MCF 10A (cell line): Measurements from ENCODE around the gene GTF2IRD1. TPM values are rescaled to one million over a fixed set of nuclear protein-coding genes. Genes with fewer than 3 reads are reported as not detected.

Source experiments
- BruUV-seq: library from RNA; stranded (reverse); fragments of 400-500 nt; replicated peaks from 2 replicates; lab custom pipeline; 2021; lab: Mats Ljungman, UMichigan
- CTCF ChIA-PET: fragments of 300-600 bp; sonication (Branson Sonifier 250); formaldehyde crosslinking; extraction: SDS; loops from one replicate; lab custom pipeline; 2021; ENCODE audit warnings: antibody characterized with exemption, inconsistent platforms; lab: Yijun Ruan, JAX
- POLR2A ChIA-PET: fragments of 300-600, 350-650 bp; sonication (Branson Sonifier 250); formaldehyde crosslinking; extraction: SDS; loops from one replicate; lab custom pipeline; 2020; ENCODE audit warnings: antibody characterized with exemption, inconsistent platforms; lab: Yijun Ruan, JAX
- DNase-seq: peaks from one replicate; pipeline ENCODE4 v3.0.0-alpha.2; 2018; ENCODE audit not compliant: unreplicated experiment
- H3K27ac Mint-ChIP-seq: one replicate; pipeline ENCODE4 v1.8.0; 2022; ENCODE audit warnings: mild to moderate bottlenecking, low read depth, mixed read lengths; ENCODE audit not compliant: unreplicated experiment
- H3K27me3 Mint-ChIP-seq: one replicate; pipeline ENCODE4 v1.8.0; 2022; ENCODE audit warnings: mixed read lengths; ENCODE audit not compliant: insufficient read depth, unreplicated experiment
- H3K36me3 Mint-ChIP-seq: one replicate; pipeline ENCODE4 v1.8.0; 2022; ENCODE audit warnings: mild to moderate bottlenecking, moderate library complexity, mixed read lengths; ENCODE audit not compliant: insufficient read depth, unreplicated experiment
- H3K4me1 Mint-ChIP-seq: one replicate; pipeline ENCODE4 v1.8.0; 2022; ENCODE audit warnings: mixed read lengths; ENCODE audit not compliant: insufficient read depth, unreplicated experiment
- H3K4me3 Mint-ChIP-seq: one replicate; pipeline ENCODE4 v1.8.0; 2022; ENCODE audit warnings: mild to moderate bottlenecking, moderate library complexity, mixed read lengths; ENCODE audit not compliant: unreplicated experiment
- H3K9me3 Mint-ChIP-seq: one replicate; pipeline ENCODE4 v1.8.0; 2022; ENCODE audit warnings: mixed read lengths; ENCODE audit not compliant: unreplicated experiment
- intact Hi-C: fragments of 100-400 bp; cut with micrococcal nuclease; formaldehyde crosslinking; loops from 2 replicates; pipeline ENCODE4 v1.14.1; 2022
- total RNA-seq: library from RNA; stranded (reverse); gene quantifications from 2 replicates; pipeline ENCODE4 v1.2.3, GENCODE V29; 2022
- TF ChIP-seq, protein P1 (sequence below): fragments of 200-600 bp; IDR thresholded peaks from one replicate; pipeline ENCODE4 v1.8.0; 2022; ENCODE audit warnings: antibody characterized with exemption, mild to moderate bottlenecking; ENCODE audit not compliant: unreplicated experiment

The GTF2IRD1 gene
- total RNA-seq, 1 experiment from 2014 or later: 77.6 TPM

DNA sequence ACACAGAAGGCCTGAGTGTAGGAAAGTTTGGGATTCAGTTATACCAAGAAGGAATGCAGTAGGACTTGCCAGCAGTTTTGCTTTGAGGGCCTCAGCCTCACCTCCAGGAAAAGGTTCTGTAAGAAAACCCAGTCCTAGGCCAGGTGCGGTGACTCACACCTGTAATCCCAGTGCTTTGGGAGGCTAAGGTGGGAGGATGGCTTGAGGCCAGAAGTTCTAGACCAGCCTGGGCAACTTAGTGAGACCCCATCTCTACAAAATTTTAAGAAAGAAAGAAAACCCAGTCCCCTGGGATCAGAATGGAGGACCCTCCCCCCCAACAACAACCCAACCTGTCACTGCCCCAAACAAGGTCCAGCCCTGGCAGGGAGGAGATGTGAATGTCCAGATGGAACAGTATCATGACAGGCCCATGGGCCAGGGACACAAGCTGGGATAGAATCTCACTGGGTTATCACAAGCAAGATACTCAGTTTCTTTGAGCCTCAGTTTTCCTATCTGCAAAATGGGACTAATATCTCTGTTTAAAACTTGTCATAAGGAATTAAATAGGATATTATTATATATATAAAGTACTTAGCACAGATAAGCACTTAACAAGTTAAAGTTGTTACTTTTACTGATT is 68.7 kb downstream of the GTF2IRD1 start:
- TF ChIP-seq, protein P1, sequence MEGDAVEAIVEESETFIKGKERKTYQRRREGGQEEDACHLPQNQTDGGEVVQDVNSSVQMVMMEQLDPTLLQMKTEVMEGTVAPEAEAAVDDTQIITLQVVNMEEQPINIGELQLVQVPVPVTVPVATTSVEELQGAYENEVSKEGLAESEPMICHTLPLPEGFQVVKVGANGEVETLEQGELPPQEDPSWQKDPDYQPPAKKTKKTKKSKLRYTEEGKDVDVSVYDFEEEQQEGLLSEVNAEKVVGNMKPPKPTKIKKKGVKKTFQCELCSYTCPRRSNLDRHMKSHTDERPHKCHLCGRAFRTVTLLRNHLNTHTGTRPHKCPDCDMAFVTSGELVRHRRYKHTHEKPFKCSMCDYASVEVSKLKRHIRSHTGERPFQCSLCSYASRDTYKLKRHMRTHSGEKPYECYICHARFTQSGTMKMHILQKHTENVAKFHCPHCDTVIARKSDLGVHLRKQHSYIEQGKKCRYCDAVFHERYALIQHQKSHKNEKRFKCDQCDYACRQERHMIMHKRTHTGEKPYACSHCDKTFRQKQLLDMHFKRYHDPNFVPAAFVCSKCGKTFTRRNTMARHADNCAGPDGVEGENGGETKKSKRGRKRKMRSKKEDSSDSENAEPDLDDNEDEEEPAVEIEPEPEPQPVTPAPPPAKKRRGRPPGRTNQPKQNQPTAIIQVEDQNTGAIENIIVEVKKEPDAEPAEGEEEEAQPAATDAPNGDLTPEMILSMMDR: no peak
- Mint-ChIP-seq H3K9me3 (no peaks in the 10 kb centered on the region), H3K27ac (peak overlapping the region; percentile 35), H3K4me3 (no peak overlapping the region), H3K27me3 (no peaks in the 10 kb centered on the region), H3K4me1 (peaks cover 9% of the 10 kb centered on the region), H3K36me3 (peaks cover 83% of the 10 kb centered on the region)
- ChIA-PET POLR2A (interaction anchor here (0.6 to 0.9 kb wide), 2 partner anchors 21 to 24 kb away, joined by 3 read pairs; no protein-coding TSS in a partner anchor), CTCF (interaction anchor here (0.6 to 1.4 kb wide), 2 partner anchors 52 to 105 kb away, joined by 3 to 6 read pairs; no protein-coding TSS in a partner anchor)
- intact Hi-C loops: no loop called here
- no peak for DNase-seq
- BruUV-seq: no TSS peak

DNA sequence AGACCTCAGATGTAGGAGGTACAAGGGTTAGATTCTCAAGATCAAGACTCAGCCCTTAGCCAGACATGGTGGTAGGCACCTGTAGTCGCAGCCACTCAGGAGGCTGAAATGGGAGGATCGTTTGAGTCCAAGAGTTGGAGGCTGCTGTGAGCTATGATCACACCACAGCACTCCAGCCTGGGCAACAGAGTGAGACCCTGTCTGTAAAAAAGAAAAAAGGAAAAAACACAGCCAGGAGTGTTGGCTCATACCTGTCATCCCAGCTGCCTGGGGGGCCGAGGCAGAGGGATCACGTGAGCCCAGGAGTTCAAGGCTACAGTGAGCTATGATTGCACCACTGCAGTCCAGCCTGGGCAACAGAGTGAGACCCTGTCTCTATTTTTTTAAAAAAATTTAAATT is 69.3 kb downstream of the GTF2IRD1 start:
- TF ChIP-seq, protein P1: no peak
- Mint-ChIP-seq H3K4me1 (peaks cover 9% of the 10 kb centered on the region), H3K27me3 (no peaks in the 10 kb centered on the region), H3K27ac (peak overlapping the region; percentile 35), H3K9me3 (no peaks in the 10 kb centered on the region), H3K36me3 (peaks cover 77% of the 10 kb centered on the region), H3K4me3 (no peak overlapping the region)
- no peak for DNase-seq
- ChIA-PET POLR2A (interaction anchor here (0.6 to 0.9 kb wide), 2 partner anchors 22 to 24 kb away, joined by 3 read pairs; no protein-coding TSS in a partner anchor), CTCF (interaction anchor here (0.6 kb wide), 1 partner anchor 51 kb away, joined by 3 read pairs; no protein-coding TSS in a partner anchor)
- BruUV-seq: no TSS peak
- intact Hi-C loops: no loop called here

DNA sequence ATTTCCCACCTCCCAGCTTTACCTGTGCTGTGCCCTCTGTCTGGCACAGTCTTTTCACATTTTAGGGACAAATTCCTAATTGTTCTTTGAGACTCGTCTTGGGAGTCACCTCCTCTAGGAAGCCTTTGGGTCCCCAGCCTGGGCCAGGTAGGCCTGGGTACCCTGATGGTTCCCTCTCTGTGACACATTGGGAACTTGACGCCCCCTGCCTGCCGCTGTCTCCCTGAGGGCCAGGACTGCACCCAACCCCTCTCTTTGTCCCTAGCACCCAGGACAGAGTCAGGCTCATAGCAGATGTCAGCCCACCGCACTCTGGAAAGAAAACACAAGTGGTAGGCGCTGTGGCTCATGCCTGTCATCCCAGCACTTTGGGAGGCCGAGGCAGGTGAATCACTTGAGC is 71.4 kb downstream of the GTF2IRD1 start:
- no TSS peak for BruUV-seq

DNA sequence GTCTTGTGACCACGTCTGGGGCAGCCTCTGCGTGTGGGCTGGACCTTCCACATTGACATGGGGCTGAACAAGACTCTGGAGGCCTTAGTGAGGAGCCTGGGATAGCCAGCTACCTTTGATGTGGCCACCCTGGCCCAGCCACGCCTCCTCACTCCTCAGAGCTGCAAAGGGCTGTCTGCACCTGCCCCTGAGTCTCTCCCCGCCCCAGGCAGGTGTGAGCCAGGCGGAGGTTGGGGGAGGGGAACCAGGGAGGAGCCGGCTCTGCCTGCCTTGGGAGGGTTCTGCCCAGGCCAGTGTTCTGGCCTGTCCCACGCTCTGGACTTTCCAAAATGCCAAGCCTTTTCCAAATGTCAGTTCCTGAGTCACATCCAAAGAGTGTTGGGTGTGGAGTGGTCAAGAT is 72.2 kb downstream of the GTF2IRD1 start:
- no TSS peak for BruUV-seq
- DNase-seq: peak; percentile 78
- intact Hi-C loops: no loop called here
- no peak overlapping the region for H3K4me3 Mint-ChIP-seq
- ChIA-PET CTCF (interaction anchor here (1.0 to 1.3 kb wide), 2 partner anchors 23 to 52 kb away, joined by 3 read pairs; no protein-coding TSS in a partner anchor), POLR2A (interaction anchor here (0.6 to 4.0 kb wide), 9 partner anchors 16 to 131 kb away, joined by 3 to 14 read pairs (median 3); partner anchors contain the start of gene GTF2IRD1)
- H3K9me3 Mint-ChIP-seq: no peaks in the 10 kb centered on the region
- peaks cover 86% of the 10 kb centered on the region for H3K36me3 Mint-ChIP-seq
- peak overlapping the region; percentile 49 for H3K27ac Mint-ChIP-seq
- no peaks in the 10 kb centered on the region for H3K27me3 Mint-ChIP-seq
- TF ChIP-seq, protein P1: no peak
- peaks cover 9% of the 10 kb centered on the region for H3K4me1 Mint-ChIP-seq

More for the DNA sequence above, 71.4 kb downstream of the GTF2IRD1 start:
- Mint-ChIP-seq H3K4me1 (peaks cover 9% of the 10 kb centered on the region), H3K27me3 (no peaks in the 10 kb centered on the region), H3K36me3 (peaks cover 86% of the 10 kb centered on the region), H3K4me3 (no peak overlapping the region), H3K27ac (no peak overlapping the region), H3K9me3 (no peaks in the 10 kb centered on the region)
- no peak for DNase-seq
- POLR2A ChIA-PET: interaction anchor here (1.0 to 1.9 kb wide), 3 partner anchors 43 to 47 kb away, joined by 3 to 9 read pairs (median 3); no protein-coding TSS in a partner anchor
- intact Hi-C loops: no loop called here
- CTCF ChIA-PET: interaction anchor here (0.8 to 1.3 kb wide), 3 partner anchors 22 to 108 kb away, joined by 3 read pairs; no protein-coding TSS in a partner anchor
- TF ChIP-seq, protein P1: no peak
